GM23338 (cell line): ENCODE data around the gene OSBPL10. TPM values are rescaled to one million over a fixed set of nuclear protein-coding genes. Genes with fewer than 3 reads are reported as not detected.

Experiments used
- ATAC-seq: fragments of 200-7000 bp; cut with Tn5 transposase; 3 replicates; pipeline ENCODE4 v1.9.1; 2020
- DNase-seq: peaks from one replicate; pipeline ENCODE4 v3.0.0-alpha.2; 2015; ENCODE audit warnings: low spot score
- H2AFZ ChIP-seq: fragments of 200-600 bp; sonication (generic); 2 replicates; pipeline ENCODE4 v1.8.0; 2016; ENCODE audit warnings: antibody characterized with exemption, mild to moderate bottlenecking, moderate library complexity
- H3F3A ChIP-seq: fragments of 200-600 bp; sonication (generic); replicated peaks from 2 replicates; pipeline ENCODE4 v1.8.0; 2017; ENCODE audit warnings: antibody characterized with exemption, mixed run types, low read depth
- H3K27ac ChIP-seq: fragments of 200-600 bp; sonication (generic); 2 replicates; pipeline ENCODE4 v1.6.1; 2016; ENCODE audit warnings: low read depth
- H3K27me3 ChIP-seq: fragments of 200-600 bp; sonication (generic); 2 replicates; pipeline ENCODE4 v1.8.0; 2016; ENCODE audit warnings: mild to moderate bottlenecking, mixed run types, moderate library complexity; ENCODE audit not compliant: insufficient read depth
- H3K36me3 ChIP-seq: fragments of 200-600 bp; sonication (generic); 2 replicates; pipeline ENCODE4 v1.8.0; 2016; ENCODE audit warnings: mild to moderate bottlenecking; ENCODE audit not compliant: insufficient read depth
- H3K4me1 ChIP-seq: fragments of 200-600 bp; sonication (generic); 2 replicates; pipeline ENCODE4 v1.8.0; 2016; ENCODE audit warnings: mild to moderate bottlenecking, moderate library complexity; ENCODE audit not compliant: insufficient read depth
- H3K4me2 ChIP-seq: fragments of 200-600 bp; sonication (generic); 2 replicates; pipeline ENCODE4 v1.7.1; 2017; ENCODE audit warnings: mixed run types
- H3K4me3 ChIP-seq: fragments of 200-600 bp; sonication (generic); 2 replicates; pipeline ENCODE4 v1.6.1; 2016; ENCODE audit warnings: mixed run types
- H3K79me2 ChIP-seq: fragments of 200-600 bp; sonication (generic); replicated peaks from 2 replicates; pipeline ENCODE4 v1.8.0; 2017; ENCODE audit warnings: mild to moderate bottlenecking; ENCODE audit not compliant: insufficient read depth
- H3K9me2 ChIP-seq: fragments of 200-600 bp; sonication (generic); 2 replicates; pipeline ENCODE4 v1.8.0; 2017; ENCODE audit not compliant: insufficient read depth
- H4K20me1 ChIP-seq: fragments of 200-600 bp; sonication (generic); replicated peaks from 2 replicates; pipeline ENCODE4 v1.8.0; 2017; ENCODE audit warnings: mild to moderate bottlenecking; ENCODE audit not compliant: insufficient read depth
- H3K27ac Mint-ChIP-seq: 2 replicates; pipeline ENCODE4 v1.8.0; 2020; ENCODE audit warnings: inconsistent platforms, mild to moderate bottlenecking, moderate library complexity, mixed read lengths
- H3K27me3 Mint-ChIP-seq: 3 replicates; pipeline ENCODE4 v1.8.0; 2022; ENCODE audit warnings: low read depth, mild to moderate bottlenecking, moderate library complexity, mixed read lengths, inconsistent platforms; ENCODE audit not compliant: insufficient read depth, poor library complexity
- H3K36me3 Mint-ChIP-seq: 3 replicates; pipeline ENCODE4 v1.8.0; 2021; ENCODE audit warnings: low read depth, mild to moderate bottlenecking, inconsistent platforms, moderate library complexity, mixed read lengths
- H3K4me1 Mint-ChIP-seq: 3 replicates; pipeline ENCODE4 v1.8.0; 2020; ENCODE audit warnings: mild to moderate bottlenecking, inconsistent platforms, mixed read lengths
- H3K4me3 Mint-ChIP-seq: 3 replicates; pipeline ENCODE4 v1.8.0; 2021; ENCODE audit warnings: moderate library complexity, mild to moderate bottlenecking, inconsistent platforms, mixed read lengths
- H3K9me3 Mint-ChIP-seq: 3 replicates; pipeline ENCODE4 v1.8.0; 2020; ENCODE audit warnings: moderate library complexity, mild to moderate bottlenecking, inconsistent platforms, mixed read lengths
- EZH2 ChIP-seq: fragments of 200-600 bp; sonication (generic); IDR thresholded peaks from one replicate; pipeline ENCODE4 v1.8.0; 2017; ENCODE audit warnings: antibody characterized with exemption, mild to moderate bottlenecking, low read depth; ENCODE audit not compliant: unreplicated experiment
- EZH2phosphoT487 ChIP-seq: fragments of 200-600 bp; sonication (generic); IDR thresholded peaks from one replicate; pipeline ENCODE4 v1.8.1; 2018; ENCODE audit warnings: antibody characterized with exemption; ENCODE audit not compliant: unreplicated experiment
- JUNB ChIP-seq: IDR thresholded peaks from one replicate; pipeline ENCODE4 v1.6.1; 2016; ENCODE audit warnings: antibody characterized with exemption; ENCODE audit not compliant: unreplicated experiment
- NANOG ChIP-seq: IDR thresholded peaks from 2 replicates; pipeline ENCODE4 v1.6.1; 2016; ENCODE audit warnings: antibody characterized with exemption, borderline replicate concordance
- POLR2AphosphoS5 ChIP-seq: IDR thresholded peaks from 2 replicates; pipeline ENCODE4 v1.6.1; 2016; ENCODE audit warnings: antibody characterized with exemption, low read depth
- REST ChIP-seq: IDR thresholded peaks from one replicate; pipeline ENCODE4 v1.6.1; 2018; ENCODE audit warnings: antibody characterized with exemption; ENCODE audit not compliant: unreplicated experiment
- STAT1 ChIP-seq: IDR thresholded peaks from one replicate; pipeline ENCODE4 v1.6.1; 2016; ENCODE audit warnings: antibody characterized with exemption; ENCODE audit not compliant: unreplicated experiment
- ZNF331 ChIP-seq: fragments of 250-450 bp; sonication (Bioruptor Pico); IDR thresholded peaks from 2 replicates; pipeline ENCODE4 v1.5.0; 2020; ENCODE audit warnings: low read depth, mild to moderate bottlenecking, moderate library complexity
- polyA plus RNA-seq: library from polyadenylated mRNA; unstranded; fragments of >200 nt; fragmentation: Nextera tagmentation; extraction: Ambion mirVana; gene quantifications from 2 replicates; pipeline ENCODE4 v1.2.1, GENCODE V29; 2016
- total RNA-seq: library from RNA; depleted of rRNA; stranded (reverse); fragments of >200 nt; shearing (Covaris generic); gene quantifications from 2 replicates; pipeline ENCODE4 v1.2.3, GENCODE V29; 2014
- TF ChIP-seq, protein P1 (sequence below): IDR thresholded peaks from 2 replicates; pipeline ENCODE4 v1.6.1; 2016; ENCODE audit warnings: antibody characterized with exemption
- TF ChIP-seq, protein P2 (sequence below), 2 experiments: fragments of 200-600 bp in 1 of 2; sonication (generic) in 1 of 2; conservative IDR thresholded peaks; 2 replicates each; pipeline versions ENCODE4 v1.5.1 to v1.6.1; 2016 to 2017; ENCODE audit warnings: antibody characterized with exemption in 2 of 2, low read depth in 2 of 2, mild to moderate bottlenecking in 2 of 2, moderate library complexity in 1 of 2

The OSBPL10 gene
- total and polyA plus RNA-seq, 2 experiments from 2014 or later: 23.8 to 149 TPM

GRCh38 chr3:31705736-31706135, 275.3 kb downstream of the OSBPL10 start:
- H2AFZ ChIP-seq: no peak overlapping the region
- Mint-ChIP-seq H3K27ac (no peak overlapping the region), H3K9me3 (no peaks in the 10 kb centered on the region), H3K4me3 (no peak overlapping the region), H3K27me3 (peaks cover 6% of the 10 kb centered on the region), H3K4me1 (peaks cover 18% of the 10 kb centered on the region), H3K36me3 (peaks cover 24% of the 10 kb centered on the region)
- no peak overlapping the region for H3K27ac ChIP-seq
- no peak overlapping the region for H3K4me2 ChIP-seq
- ATAC-seq: no peak
- H3K4me1 ChIP-seq: 0 out of 2 replicates have a peak, but pooled peaks cover 3% of the 10 kb centered on the region
- no peak overlapping the region for H3K4me3 ChIP-seq
- no peaks in the 10 kb centered on the region for H3F3A ChIP-seq
- TF ChIP-seq, protein P1, sequence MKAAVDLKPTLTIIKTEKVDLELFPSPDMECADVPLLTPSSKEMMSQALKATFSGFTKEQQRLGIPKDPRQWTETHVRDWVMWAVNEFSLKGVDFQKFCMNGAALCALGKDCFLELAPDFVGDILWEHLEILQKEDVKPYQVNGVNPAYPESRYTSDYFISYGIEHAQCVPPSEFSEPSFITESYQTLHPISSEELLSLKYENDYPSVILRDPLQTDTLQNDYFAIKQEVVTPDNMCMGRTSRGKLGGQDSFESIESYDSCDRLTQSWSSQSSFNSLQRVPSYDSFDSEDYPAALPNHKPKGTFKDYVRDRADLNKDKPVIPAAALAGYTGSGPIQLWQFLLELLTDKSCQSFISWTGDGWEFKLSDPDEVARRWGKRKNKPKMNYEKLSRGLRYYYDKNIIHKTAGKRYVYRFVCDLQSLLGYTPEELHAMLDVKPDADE: no peak
- no peak for TF ChIP-seq ZNF331 (CRISPR knock-in tag)
- TF ChIP-seq EZH2phosphoT487: no peak
- no peak for TF ChIP-seq REST
- no peak for TF ChIP-seq POLR2AphosphoS5
- TF ChIP-seq JUNB: no peak
- TF ChIP-seq, protein P2, sequence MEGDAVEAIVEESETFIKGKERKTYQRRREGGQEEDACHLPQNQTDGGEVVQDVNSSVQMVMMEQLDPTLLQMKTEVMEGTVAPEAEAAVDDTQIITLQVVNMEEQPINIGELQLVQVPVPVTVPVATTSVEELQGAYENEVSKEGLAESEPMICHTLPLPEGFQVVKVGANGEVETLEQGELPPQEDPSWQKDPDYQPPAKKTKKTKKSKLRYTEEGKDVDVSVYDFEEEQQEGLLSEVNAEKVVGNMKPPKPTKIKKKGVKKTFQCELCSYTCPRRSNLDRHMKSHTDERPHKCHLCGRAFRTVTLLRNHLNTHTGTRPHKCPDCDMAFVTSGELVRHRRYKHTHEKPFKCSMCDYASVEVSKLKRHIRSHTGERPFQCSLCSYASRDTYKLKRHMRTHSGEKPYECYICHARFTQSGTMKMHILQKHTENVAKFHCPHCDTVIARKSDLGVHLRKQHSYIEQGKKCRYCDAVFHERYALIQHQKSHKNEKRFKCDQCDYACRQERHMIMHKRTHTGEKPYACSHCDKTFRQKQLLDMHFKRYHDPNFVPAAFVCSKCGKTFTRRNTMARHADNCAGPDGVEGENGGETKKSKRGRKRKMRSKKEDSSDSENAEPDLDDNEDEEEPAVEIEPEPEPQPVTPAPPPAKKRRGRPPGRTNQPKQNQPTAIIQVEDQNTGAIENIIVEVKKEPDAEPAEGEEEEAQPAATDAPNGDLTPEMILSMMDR (conservative IDR thresholded peaks at IDR 0.05; ENCODE audit: low read depth in 2 of 2): no peak
- TF ChIP-seq EZH2: no peak
- TF ChIP-seq STAT1: no peak
- TF ChIP-seq NANOG: no peak
- H3K79me2 ChIP-seq: peaks cover 29% of the 10 kb centered on the region
- 0 out of 2 replicates have a peak, but pooled peaks cover 5% of the 10 kb centered on the region for H4K20me1 ChIP-seq
- H3K27me3 ChIP-seq: no peaks in the 10 kb centered on the region
- no peaks in the 10 kb centered on the region; the same call in 1 of the 2 replicates for H3K9me2 ChIP-seq
- no peak for DNase-seq
- peaks cover 6% of the 10 kb centered on the region; the same call in 1 of the 2 replicates for H3K36me3 ChIP-seq
